ENCODE results near the gene IZUMO4. TPM values are rescaled to one million over a fixed set of nuclear protein-coding genes. Genes with fewer than 3 reads are reported as not detected.

IZUMO4 gene
- total RNA-seq, 1 experiment from 2014 or later = 5.3 TPM

GRCh38 chr19:2138061-2138728 lies 41.5 kb downstream of the IZUMO4 start:
- Mint-ChIP-seq H3K9me3 (ENCODE audit: unreplicated experiment) (no peaks in the 10 kb centered on the region), H3K4me3 (ENCODE audit: unreplicated experiment) (no peak overlapping the region), H3K4me1 (ENCODE audit: insufficient read depth, unreplicated experiment) (no peaks in the 10 kb centered on the region), H3K27me3 (ENCODE audit: insufficient read depth, unreplicated experiment) (no peaks in the 10 kb centered on the region), H3K36me3 (ENCODE audit: insufficient read depth, unreplicated experiment) (peaks cover 57% of the 10 kb centered on the region), H3K27ac (ENCODE audit: low read depth, unreplicated experiment) (no peak overlapping the region)
- BruUV-seq (replicated peaks) = no TSS peak
- DNase-seq (ENCODE audit: unreplicated experiment) = no peak
- ChIA-PET POLR2A (interaction anchor here (0.6 kb wide), 1 partner anchor 29 kb away, joined by 3 read pairs; no protein-coding TSS in a partner anchor), CTCF (no interaction called here)
- intact Hi-C loops (cut with micrococcal nuclease) = no loop called here
- no peak for TF ChIP-seq CTCF (IDR thresholded peaks at IDR 0.05; ENCODE audit: unreplicated experiment)

- Mint-ChIP-seq H3K9me3 (ENCODE audit: unreplicated experiment) (no peaks in the 10 kb centered on the region), H3K27ac (ENCODE audit: low read depth, unreplicated experiment) (no peak overlapping the region), H3K36me3 (ENCODE audit: insufficient read depth, unreplicated experiment) (peaks cover 54% of the 10 kb centered on the region), H3K27me3 (ENCODE audit: insufficient read depth, unreplicated experiment) (no peaks in the 10 kb centered on the region), H3K4me1 (ENCODE audit: insufficient read depth, unreplicated experiment) (no peaks in the 10 kb centered on the region), H3K4me3 (ENCODE audit: unreplicated experiment) (no peak overlapping the region)
- CTCF ChIA-PET = no interaction called here
- intact Hi-C loops (cut with micrococcal nuclease) = no loop called here
- TF ChIP-seq CTCF (IDR thresholded peaks at IDR 0.05; ENCODE audit: unreplicated experiment) = no peak
- no peak for DNase-seq (ENCODE audit: unreplicated experiment)
- no TSS peak for BruUV-seq (replicated peaks)
- POLR2A ChIA-PET = no interaction called here
Measured at GRCh38 chr19:2139385-2140137, 42.8 kb downstream of the IZUMO4 start.

GRCh38 chr19:2140138-2140569 lies 43.4 kb downstream of the IZUMO4 start:
- no peak overlapping the region for H3K4me3 Mint-ChIP-seq (ENCODE audit: unreplicated experiment)
- H3K27ac Mint-ChIP-seq (ENCODE audit: low read depth, unreplicated experiment) = no peak overlapping the region
- POLR2A ChIA-PET = no interaction called here
- no peak for DNase-seq (ENCODE audit: unreplicated experiment)
- intact Hi-C loops (cut with micrococcal nuclease) = no loop called here
- no TSS peak for BruUV-seq (replicated peaks)
- peaks cover 54% of the 10 kb centered on the region for H3K36me3 Mint-ChIP-seq (ENCODE audit: insufficient read depth, unreplicated experiment)
- CTCF ChIA-PET = interaction anchor here (1.0 kb wide), 1 partner anchor 28 kb away, joined by 6 read pairs; no protein-coding TSS in a partner anchor
- no peak for TF ChIP-seq CTCF (IDR thresholded peaks at IDR 0.05; ENCODE audit: unreplicated experiment)
- H3K4me1 Mint-ChIP-seq (ENCODE audit: insufficient read depth, unreplicated experiment) = no peaks in the 10 kb centered on the region
- no peaks in the 10 kb centered on the region for H3K9me3 Mint-ChIP-seq (ENCODE audit: unreplicated experiment)
- H3K27me3 Mint-ChIP-seq (ENCODE audit: insufficient read depth, unreplicated experiment) = no peaks in the 10 kb centered on the region

- intact Hi-C loops (cut with micrococcal nuclease) = no loop called here
- no TSS peak for BruUV-seq (replicated peaks)
- CTCF ChIA-PET = interaction anchor here (0.7 kb wide), 1 partner anchor 394 kb away, joined by 4 read pairs; no protein-coding TSS in a partner anchor
- no peaks in the 10 kb centered on the region for H3K9me3 Mint-ChIP-seq (ENCODE audit: unreplicated experiment)
- H3K36me3 Mint-ChIP-seq (ENCODE audit: insufficient read depth, unreplicated experiment) = peaks cover 49% of the 10 kb centered on the region
- no peak overlapping the region for H3K27ac Mint-ChIP-seq (ENCODE audit: low read depth, unreplicated experiment)
- H3K4me1 Mint-ChIP-seq (ENCODE audit: insufficient read depth, unreplicated experiment) = no peaks in the 10 kb centered on the region
- H3K27me3 Mint-ChIP-seq (ENCODE audit: insufficient read depth, unreplicated experiment) = no peaks in the 10 kb centered on the region
- no peak for TF ChIP-seq CTCF (IDR thresholded peaks at IDR 0.05; ENCODE audit: unreplicated experiment)
- no peak for DNase-seq (ENCODE audit: unreplicated experiment)
- POLR2A ChIA-PET = interaction anchor here (0.6 kb wide), 1 partner anchor 21 kb away, joined by 3 read pairs; no protein-coding TSS in a partner anchor
- H3K4me3 Mint-ChIP-seq (ENCODE audit: unreplicated experiment) = no peak overlapping the region
Measured at GRCh38 chr19:2142173-2142829, 45.6 kb downstream of the IZUMO4 start.

All from MCF 10A (cell line).